GM21515 (cell line): ENCODE results near the gene SNX3.
A peak's percentile ranks its signal among the peaks of the same experiment; 100 is the strongest.
"Not testable (repeated sequence)": the region's sequence is repeated elsewhere in the genome, so short reads cannot be mapped to it uniquely, and the experiment has no call there.

Experiments used
- ATAC-seq: cut with Tn5 transposase; IDR thresholded peaks from one replicate; pipeline ENCODE4 v1.9.1; 2021; ENCODE audit not compliant: unreplicated experiment

The SNX3 gene

DNA sequence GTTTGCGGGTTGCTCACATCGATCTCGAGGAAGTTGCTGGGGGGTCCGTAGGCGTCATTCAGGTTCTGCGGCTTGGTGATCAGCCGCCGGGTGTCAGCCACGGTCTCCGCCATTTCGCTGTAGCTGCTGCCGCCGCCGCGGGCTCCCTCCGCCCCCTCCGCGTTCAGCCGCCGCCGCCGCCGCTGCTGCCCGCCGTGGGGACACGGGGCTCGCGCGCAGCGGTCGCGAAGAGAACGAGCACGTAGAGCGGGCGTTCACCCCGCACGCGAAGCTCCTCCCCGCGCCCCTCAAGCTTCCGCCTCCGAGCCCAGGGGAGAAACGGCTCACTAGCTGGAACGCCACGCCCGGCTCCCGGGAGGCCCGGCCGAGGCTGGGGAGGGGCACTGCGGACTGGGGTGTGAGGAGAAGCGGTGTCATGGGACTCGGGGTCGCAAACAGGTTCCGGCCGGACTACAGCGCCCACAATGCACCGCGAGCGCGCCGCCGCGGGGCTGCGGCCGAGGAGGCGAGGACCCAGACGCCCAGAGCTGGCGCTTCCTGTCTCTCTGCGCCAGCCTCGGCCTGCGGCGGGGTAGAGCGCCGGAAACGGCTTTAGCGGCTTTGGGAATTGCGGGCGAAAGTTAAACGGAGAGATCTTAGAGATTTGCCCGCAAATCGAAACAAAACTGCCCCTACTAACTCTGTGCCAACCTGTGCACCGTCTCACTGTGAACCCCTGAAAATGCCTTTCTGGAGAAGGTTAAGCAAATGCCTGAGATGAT is at the start of gene SNX3:
Gene SNX3, minus strand, starts transcription at position 232 of the 761 bp plus-strand sequence. Its CDS starts 119 bp downstream, at position 113.
- ATAC-seq: peak; percentile 84

DNA sequence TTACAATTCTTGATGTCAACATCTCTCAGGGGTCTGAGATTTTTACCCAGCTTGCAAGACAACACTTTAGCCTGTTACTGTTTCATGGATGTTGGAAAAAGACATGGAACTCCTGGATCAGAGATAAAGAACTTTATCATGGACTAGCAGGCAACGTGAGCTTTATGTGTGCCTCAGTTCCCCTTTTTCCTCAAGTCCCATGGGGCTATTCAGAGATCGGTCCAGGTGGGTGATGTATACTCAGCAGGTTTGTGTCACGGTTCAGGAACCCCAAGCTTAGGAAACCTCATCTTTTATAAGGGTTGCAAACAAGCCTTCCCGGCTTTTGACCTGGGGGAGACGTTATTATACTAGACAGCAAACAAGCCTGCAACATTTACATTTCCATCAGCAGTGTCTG is 49.0 kb upstream of the SNX3 start:
- no peak for ATAC-seq

DNA sequence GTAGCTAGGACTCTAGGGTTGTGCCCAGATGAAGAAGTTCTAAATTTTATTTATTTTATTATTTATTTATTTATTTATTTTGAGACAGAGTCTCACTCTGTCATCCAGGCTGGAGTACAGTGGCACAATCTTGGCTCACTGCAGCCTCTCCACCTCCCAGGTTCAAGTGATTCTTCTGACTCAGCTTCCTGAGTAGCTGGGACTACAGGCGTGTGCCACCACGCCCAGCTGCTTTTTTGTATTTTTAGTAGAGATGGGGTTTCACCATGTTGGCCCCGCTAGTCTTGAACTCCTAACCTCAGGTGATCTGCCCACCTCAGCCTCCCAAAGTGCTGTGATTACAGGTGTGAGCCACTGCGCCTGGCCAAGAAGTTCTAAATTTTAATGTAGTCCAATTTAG is 47.8 kb upstream of the SNX3 start:
- not testable (repeated sequence) for ATAC-seq

DNA sequence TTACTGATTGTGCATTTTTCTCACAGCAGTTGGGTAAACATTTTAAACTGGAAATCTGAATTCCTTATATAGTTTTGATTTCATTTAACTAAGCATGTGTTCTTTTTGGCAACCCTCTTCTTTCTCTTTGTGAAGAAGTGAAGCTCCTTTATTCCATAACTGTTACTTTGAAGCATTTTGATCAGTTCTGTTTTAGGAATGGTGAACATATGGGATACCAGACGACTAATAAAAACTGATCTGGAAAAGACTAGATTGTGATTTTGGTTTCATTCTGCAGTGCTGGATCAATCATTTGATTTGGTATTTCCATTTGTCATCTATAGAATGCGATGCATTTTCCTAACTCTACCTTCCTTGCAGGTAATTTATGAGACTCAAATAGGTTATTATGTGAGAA is 43.8 kb upstream of the SNX3 start:
- ATAC-seq: no peak

DNA sequence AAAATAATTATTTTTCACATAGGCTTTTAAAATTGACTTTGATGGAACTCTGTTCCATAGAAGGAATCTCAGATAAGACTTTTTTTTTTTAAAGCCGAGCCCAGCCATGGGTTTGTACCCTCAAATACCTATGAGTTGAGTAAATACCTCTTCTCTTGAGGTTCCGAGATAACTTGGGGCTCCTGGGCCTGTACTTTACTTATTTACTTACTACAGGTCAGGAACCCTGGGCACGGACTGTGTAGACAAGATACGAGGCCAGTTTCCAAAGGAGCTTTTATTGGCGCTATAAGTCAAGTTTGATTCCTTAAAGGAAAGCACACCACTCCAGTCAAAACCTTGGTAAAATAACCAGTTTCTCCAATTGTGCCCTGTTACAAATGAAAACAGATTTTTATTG is 41.5 kb upstream of the SNX3 start:
- ATAC-seq: no peak

DNA sequence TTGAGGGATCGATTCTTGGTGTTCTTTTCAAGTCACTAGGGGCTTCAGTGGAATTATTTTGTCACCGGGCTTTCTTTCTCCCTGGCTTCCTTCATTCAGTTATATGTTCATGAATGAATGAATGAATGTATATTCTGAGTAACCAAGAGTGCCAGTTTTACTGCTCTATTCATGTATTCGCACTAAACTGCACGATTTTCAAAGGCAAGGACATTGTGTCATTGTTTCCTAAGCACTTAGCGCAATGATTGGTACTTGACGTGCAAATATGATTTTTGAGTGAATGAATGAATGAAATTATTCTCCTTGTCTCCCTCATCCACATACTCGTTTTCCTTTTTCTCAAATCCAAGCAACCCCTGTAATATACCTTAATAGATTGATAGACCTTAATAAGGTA is 34.8 kb upstream of the SNX3 start:
- no peak for ATAC-seq

DNA sequence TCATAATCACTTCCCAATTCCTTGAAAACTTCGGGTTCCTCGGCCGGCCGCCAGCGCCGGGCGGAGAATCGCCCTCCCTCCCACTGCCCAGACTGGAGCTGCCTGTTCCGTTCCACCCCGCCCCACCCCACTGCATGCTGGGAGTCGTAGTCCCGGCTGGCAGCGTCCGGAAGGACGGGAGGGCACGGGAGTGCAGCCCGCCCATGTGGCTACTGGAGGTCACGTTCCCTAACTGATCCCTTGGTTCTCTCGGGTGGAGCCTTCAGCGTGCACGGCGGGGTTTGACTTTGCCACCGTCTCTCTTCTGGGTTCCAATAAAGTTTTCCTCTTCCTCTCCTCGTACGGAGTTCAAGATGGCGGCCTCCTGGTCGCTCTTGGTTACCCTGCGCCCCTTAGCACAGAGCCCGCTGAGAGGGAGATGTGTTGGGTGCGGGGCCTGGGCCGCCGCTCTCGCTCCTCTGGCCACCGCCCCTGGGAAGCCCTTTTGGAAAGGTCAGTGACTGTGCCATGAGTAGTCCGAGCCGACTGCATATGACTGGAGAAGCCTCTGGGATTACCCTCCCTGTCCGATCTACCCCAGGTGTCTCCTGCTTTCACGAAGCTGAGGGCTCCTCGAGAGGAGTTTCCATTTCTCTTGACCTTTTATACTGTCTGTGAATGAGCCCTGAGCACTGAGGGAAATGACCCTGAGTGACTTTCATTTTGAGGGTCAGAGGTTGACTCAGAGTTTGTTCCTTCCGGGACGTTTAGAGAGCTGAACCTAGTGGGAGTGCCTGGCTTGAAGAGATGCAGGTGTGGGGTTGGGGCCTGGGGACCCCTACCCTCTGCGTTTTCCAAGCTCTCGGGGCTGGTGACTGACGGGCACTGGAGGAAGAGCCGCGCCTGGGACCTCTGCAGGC is 34.1 kb upstream of the SNX3 start, which contains the start of gene AFG1L:
Gene AFG1L, plus strand, starts transcription at position 328 of the 899 bp plus-strand sequence. Its CDS starts 26 bp downstream, at position 354.
- peak; percentile 92 for ATAC-seq

DNA sequence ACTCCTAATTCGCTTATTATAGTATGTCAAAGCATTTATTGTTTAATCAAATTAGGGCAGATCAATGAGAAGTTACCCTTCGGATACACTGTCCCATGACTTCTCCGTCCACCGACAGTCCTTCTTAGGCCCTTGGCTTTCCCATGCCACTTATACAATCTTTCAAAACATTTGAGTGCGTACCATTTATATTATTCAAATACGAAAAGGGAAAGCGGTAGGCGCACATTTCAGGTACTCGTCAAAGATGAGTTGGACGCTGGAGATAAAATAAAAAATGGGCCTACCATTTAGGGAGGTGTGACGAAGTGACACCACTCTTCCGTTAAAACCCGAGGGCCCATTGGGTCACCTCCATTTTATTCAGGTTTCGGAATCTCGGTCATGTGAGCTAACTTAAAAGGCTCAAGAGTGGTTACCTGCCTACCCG is 33.5 kb upstream of the SNX3 start:
- ATAC-seq: peak; percentile 32

DNA sequence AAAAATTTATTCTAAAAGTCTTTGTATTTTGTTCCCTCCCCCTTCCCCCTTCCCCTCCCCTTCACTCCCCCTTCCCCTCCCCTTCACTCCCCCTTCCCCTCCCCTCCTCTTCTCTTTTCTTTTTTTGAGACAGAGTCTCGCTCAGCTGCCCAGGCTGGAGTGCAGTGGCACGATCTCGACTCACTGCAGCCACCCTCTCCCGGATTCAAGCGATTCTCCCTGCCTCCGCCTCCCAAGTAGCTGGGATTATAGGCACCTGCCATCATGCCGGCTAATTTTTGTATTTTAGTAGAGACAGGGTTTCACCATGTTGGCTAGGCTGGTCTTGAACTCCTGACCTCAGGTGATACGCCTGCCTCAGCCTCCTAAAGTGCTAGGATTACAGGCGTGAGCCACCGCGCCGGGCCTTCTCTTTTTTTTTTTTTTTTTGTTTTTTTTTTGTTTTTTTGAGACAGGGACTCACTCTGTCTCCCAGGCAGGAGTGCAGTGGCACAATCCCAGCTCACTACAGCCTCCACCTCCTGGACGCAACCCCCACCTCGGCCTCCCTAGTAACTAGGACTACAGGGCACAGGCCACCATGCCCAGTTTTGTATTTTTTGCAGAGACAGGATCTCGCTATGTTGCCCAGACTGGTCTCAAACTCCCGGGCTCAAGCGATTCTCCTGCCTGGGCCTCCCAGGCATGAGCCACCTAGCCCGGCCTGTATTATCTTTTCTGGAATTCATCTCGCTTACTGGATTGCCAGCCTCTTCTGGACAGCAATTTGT is 32.9 kb upstream of the SNX3 start:
- no peak for ATAC-seq

DNA sequence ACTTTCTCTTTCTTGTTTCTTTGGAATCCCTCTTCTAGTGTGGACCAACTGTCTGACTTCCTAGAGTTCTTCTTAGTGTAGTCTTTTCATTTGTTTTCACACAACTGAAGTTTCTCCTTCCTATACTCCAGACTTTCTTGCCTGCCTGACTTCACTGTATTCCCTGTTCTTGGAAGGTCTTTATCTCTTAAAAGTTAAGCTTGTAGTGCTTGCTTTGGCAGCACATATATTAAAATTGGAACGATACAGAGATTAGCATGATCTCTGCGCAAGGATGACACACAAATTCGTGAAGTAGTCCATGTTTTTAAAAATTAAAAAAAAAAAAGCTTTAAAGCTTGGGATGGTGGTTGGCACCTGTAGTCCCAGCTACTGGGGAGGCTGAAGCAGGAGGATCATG is 31.7 kb upstream of the SNX3 start:
- ATAC-seq: not testable (repeated sequence)

DNA sequence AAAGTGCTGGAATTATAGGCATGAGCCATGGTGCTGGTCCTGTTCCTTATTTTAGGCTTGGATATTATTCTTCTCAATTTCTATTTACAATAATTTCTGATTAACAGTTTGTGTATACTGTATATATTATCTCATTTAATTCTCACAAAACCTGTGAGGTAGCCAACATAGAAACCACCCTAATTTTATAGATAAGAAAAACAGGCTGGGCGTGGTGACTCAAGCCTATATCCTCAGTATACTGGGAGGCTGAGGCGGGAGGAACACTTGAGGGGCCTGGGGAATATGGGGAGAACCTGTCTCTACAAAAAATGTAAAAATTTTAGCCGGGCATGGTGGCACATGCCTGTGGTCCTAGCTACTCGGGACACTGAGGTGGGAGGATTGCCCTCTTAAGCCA is 30.3 kb upstream of the SNX3 start:
- no peak for ATAC-seq

DNA sequence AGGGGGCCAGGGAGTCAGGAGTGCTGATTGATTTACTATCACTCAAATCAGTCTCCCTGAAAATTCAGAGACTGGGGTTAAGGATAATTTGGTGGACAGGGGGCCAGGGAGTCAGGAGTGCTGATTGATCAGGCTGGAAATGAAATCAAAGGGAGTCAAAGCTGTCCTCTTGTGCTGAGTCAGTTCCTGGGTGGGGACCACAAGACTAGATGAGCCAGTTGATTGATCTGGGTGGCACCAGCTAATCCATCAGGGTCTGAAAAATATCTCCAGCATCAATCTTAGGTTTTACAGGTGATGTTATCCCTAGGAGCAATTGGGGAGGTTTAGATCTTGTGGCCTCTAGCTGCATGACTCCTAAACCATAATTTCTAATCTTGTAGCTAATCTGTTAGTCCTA is 27.9 kb upstream of the SNX3 start:
- ATAC-seq: no peak

DNA sequence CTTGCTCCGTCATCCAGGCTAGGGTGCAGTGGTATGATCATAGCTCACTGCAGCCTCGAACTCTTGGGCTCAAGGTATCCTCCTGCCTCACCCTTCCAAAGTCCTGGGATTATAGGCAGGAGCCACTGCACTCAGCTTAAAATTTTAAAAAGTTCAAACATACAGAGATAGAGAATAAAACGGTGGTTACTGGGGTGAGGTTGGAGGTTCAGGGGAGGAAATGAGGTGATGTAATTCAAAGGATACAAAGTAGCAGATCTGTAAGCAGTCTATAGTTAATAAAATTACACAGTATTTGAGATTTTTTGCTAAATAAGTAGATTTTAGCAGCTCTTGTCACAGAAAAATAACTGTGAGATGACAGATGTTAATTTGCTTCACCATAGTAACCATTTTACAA is 26.5 kb upstream of the SNX3 start:
- no peak for ATAC-seq

DNA sequence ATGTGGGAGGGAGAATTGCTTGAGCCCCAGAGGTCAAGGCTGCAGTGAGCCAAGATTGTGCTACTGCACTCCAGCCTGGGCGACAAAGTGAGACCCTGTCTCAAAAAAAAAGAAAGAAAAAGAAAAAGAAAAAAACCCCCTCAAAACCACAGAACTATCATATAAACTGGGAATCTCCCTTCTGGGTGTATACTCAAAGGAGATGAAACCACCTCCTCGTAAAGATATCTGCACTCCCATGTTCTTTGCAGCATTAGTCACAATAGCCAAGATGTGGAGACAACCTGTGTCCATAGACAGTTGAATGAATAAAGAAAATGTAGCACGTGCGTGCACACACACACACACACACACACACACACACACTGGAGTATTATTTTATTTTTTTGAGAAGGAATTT is 25.5 kb upstream of the SNX3 start:
- no peak for ATAC-seq

DNA sequence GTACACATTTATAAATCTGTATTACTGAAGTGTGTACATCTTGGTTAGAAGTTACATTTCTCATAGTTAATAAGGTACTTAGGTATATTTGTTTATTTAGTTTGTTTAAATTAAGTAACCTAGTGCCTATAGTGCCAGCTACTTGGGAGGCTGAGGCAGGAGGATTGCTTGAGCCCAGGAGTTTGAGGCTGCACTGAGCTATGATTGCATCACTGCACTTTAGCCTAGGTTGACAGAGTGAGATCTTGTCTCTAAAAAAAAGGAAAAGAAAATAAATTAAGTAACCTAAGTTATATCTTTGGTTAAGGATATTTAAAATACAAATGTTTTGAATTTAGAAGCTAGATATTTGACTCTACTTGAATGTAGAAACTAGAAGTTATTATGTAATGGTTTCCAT is 24.5 kb upstream of the SNX3 start:
- no peak for ATAC-seq

DNA sequence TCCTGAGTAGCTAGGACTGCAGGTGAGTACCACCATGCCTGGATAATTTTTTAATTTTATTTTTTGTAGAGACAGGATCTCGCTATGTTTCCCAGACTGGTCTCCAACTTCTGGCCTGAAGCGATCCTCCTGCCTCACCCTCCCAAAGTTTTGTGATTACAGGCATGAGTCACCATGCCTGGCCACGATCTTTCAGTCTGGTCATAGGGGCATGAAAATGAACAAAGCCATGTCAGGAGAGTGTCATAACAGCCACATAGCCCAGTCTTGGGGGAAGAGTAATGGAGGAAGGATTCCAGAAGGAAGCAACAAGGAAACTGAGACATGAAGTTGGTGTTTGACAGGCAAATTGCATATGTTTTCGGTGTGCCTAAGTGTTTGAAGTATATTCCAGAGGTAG is 17.0 kb upstream of the SNX3 start:
- ATAC-seq: no peak

DNA sequence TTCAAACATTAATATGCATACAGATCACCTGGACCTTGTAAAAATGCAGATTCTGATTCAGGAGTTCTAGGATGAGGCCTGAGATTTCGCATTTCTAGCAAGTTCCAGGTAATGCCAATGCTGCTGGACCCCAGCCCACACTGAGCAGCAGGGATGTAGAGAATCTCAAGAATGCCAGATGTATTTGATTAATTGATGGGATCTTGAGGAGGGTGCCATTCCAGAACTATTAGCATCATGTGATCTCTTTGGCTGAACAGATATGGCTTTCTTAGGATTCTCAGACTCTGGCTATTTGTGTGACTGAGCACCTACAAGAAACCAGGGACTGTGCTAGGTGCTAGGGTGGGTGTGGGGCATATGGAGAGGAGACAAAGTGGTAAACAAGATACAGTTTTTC is 16.5 kb upstream of the SNX3 start:
- no peak for ATAC-seq

DNA sequence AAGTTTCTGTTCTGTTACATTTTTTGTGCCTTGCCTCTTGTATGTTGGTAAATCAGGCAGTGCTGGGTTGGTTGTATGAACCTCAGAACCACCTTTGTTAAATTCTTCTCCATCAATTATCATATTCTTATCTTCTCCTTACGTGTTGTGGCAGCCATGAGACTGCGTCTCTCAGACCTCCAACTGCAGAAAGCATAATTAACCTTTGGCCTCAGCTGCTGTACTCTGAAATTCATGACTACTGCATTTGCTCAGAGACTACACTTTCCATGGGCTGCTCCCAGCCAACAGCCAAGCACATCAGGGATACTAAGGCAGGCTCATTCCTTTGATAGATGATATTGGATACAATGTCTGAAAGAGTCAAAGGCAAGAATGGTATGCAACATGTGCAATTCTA is 15.1 kb upstream of the SNX3 start:
- no peak for ATAC-seq

DNA sequence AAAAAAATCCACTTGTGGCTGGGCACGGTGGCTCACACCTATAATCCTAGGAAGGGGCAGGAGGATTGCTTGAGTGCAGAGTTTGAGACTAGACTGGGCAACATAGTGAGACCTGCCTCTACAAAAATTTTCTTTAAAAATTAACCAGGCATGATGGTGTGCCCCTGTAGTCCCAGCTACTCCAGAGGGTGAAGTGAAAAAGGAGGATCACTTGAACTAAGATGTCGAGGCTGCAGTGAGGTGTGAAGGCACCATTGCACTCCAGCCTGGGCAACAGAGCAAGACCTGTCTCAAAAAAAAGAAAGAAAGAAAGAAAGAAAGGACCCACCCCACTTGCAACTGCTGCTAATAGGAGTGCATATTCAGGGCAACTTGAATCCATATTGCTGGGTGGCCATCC is 13.7 kb upstream of the SNX3 start:
- no peak for ATAC-seq

DNA sequence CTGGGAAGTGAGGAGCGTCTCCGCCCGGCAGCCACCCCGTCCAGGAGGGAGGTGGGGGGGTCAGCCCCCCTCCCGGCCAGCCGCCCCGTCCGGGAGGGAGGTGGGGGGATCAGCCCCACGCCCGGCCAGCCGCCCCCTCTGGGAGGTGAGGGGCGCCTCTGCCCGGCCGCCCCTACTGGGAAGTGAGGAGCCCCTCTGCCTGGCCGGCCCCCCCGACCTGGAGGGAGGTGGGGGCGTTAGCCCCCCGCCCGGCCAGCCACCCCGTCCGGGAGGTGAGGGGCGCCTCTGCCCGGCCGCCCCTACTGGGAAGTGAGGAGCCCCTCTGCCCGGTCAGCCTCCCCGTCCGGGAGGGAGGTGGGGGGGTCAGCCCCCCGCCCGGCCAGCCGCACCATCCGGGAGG is 9.1 kb upstream of the SNX3 start:
- ATAC-seq: not testable (repeated sequence)

DNA sequence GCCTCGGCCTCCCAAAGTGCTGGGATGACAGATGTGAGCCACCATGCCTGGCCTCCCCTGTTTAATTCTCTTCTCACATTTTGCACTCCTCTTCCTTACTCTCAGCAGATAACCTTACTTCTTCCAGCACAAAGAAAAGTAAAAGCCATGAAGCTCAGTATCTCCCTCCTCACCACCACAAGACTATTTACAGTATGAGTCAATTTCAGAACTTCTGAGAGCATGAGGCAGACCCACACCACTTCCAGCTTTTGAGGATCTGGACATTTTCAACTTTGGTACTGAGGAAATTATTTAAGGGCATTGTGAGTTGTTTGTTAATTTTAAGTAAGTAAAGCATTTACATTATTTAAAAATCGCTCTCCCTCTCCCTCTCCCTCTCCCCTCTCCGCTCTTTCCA is 8.0 kb upstream of the SNX3 start:
- no peak for ATAC-seq
